OCI-M2 (cell line): ENCODE data around the gene THAP6.
"Not testable (repeated sequence)": the region's sequence is repeated elsewhere in the genome, so short reads cannot be mapped to it uniquely, and the experiment has no call there.

Experiments used
- DNase-seq: peaks from one replicate; lab custom pipeline; 2025; ENCODE audit not compliant: unreplicated experiment; lab: John Stamatoyannopoulos, UW

Gene THAP6

DNA sequence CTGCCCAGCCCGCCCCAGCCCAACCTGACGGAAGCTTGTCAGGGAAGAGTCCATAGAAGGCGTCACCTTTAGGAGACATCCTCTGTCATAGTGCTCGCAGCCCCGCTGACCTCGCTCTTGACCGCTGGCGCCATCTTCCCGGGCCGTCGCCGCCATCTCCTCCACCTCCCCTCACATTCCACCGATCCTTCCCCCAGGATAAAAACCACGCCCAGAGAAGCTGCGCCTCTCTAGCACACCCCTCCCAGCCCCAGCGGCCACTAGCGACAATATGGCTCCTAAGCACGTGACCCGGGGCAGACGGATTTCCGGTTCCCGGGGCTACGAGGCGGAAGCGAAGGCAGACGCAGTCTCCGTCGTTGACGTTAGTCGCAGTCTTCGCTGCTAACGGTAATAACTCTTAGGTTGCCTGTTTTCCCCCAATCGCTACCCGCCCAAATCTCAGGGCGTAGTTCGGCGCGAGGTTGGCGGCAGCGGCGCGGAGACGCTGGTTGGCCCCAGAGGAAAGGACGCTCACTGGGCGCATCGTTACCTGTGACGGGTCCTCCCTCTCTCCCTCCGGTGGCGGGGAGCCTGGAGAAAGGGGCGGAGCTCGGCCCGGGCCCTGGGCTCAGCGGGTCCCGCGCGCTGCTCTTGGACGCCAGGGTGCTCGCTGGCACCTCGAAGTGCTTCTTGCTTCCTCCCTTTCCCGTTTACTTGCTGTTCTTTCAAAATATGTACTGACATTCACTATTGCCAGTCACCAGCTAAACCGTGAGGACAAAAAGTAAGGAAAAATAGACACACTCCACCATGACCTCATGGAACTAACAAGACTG, at the start of gene THAP6, which contains the start of gene RCHY1:
Gene THAP6, plus strand, starts transcription at position 343 of the 818 bp plus-strand sequence. CDS start 980 bp downstream, outside the sequence.
Gene RCHY1, minus strand, starts transcription at position 273 of the 818 bp plus-strand sequence. Its CDS starts 117 bp downstream, at position 156.
- peak; percentile 54 for DNase-seq

GRCh38 chr4:75469896-75470295, 44.4 kb upstream of the THAP6 start:
- DNase-seq: no peak

DNA sequence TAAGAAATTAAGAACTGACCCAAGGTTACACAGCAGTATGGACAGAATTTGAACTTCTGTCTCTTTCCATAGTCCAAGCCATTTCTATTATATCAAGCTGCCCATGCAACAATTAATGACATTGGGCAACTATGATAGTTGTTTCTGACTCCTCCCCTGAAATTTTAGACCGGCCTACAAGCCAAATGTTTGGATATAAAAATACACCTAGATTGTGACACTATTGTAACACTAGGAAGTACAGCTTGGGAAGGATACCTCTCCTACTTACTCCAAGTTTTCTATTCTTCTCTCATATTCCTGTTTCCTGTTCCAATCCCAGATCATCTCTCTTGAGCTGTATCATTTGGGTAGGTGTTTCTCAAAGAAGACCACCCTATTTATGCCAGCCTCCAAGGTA, 43.5 kb upstream of the THAP6 start:
- DNase-seq: no peak

DNA sequence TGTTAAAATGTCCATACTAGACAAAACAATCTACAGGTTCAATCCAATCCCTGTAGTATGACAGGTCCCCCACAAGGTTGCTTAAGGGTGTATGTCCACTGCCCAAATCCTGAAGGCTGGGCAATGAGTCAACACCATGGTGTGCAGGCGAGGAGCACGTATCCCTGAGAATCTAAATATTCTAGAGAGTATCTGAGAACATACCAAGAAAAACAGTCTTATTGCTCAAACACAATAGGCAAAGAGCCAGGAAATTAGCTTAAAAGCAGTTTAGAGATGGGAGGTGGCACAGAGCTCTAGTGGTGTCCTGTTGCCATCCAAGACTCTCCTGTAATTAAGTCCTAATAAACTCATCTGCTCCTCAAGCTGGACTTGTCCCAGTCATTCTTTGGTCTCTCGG, 37.1 kb upstream of the THAP6 start:
- no peak for DNase-seq

- no peak for DNase-seq
Measured at GRCh38 chr4:75484190-75484589, 30.1 kb upstream of the THAP6 start.

DNA sequence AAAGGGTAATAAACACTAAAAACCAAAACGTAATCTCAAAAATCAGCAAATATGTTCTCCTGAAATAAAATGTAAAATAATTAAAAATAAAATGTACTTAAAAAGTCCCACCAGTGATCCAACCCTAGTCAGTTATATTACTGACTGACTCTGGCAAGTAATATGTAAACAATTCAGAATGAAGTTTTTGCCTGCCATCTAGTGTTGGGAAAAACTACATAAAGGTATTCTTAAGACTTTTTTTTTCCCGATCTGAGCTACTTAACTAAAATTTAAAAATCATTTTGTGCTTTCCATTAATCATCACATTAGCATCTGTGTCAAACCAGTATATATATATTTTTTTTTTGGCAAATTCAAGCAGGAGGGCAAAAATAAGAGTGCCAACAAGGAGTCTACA, 24.1 kb upstream of the THAP6 start:
- DNase-seq: no peak

DNA sequence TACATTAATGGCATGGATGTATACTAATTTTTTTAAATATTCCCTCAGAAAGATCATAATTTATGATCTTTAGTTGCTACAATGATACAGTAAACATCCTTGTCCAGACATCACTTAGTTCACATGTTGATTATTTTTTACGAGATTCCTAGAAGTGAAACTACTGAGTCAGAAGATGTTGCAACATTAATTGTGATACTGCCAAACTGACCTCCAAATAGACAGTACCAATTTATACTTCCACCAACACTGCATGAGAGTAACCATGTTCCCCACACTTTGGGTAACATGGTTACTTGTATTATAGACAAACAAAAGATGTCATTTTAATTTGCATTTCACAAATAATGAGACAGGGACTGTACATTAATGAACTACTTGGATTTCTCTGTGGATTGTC, 19.7 kb upstream of the THAP6 start:
- DNase-seq: no peak

- DNase-seq: no peak
Measured at GRCh38 chr4:75495476-75495875, 18.8 kb upstream of the THAP6 start.

DNA sequence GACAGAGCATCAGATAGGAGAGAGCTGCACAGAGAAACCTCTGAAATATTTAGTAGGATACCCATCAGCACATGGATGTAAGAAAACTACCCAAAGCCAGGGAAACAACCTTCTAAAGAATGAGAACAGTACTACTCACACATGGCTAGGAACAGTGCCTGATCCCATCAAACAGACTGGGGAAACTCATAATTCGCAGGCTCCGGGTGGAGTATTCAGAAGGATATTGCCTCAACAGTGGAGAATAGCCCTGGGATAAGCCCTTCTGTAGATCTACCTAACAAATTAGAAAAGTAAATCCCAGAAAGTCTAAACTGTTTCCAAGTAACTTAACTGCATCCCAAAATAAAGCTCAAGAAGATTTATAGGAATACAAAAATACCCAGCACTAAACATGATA, 17.9 kb upstream of the THAP6 start:
- DNase-seq: no peak

GRCh38 chr4:75497133-75497532, 17.1 kb upstream of the THAP6 start:
- DNase-seq: no peak

GRCh38 chr4:75498041-75498440, 16.2 kb upstream of the THAP6 start:
- DNase-seq: no peak

- DNase-seq: no peak
Measured at GRCh38 chr4:75499900-75500299, 14.4 kb upstream of the THAP6 start.

DNA sequence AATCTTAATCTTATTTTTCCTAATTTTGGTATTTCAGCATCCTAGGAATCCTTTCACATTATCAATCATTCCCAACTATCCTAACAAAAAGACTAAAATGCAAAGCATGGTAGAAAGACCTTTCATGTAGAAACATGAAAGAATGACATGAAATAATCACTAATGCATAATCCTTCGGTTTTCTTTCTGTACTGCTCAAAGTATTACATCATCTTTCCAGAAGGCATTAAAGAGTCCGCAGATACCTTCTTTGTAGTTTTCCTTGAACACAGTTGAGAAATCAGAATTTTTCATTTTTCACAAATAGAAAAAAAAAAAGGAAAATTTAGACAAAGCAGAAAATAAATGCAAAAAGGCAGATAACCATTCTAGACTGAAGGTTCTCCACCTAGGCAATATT, 11.6 kb upstream of the THAP6 start:
- DNase-seq: no peak

DNA sequence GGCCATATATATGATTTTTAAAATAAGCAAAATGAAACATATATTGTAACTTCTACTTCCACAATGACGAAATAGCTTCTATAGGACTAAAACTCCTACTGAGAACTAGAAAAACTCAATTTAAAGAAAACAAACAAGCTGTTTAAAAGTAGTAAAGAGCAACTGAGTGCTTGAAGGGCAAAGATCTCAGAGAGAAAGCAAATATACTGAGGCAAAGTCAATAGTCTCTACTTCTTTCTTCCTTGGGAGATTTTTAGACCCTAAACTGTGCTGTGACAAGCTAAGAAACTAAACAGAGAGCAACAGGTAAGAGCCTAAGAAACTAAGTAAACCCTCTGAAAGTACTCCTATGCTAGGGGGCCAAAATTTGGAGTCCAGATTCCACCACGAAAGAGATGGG, 8.6 kb upstream of the THAP6 start:
- no peak for DNase-seq

GRCh38 chr4:75509592-75509991, 4.7 kb upstream of the THAP6 start:
- DNase-seq: not testable (repeated sequence)

DNA sequence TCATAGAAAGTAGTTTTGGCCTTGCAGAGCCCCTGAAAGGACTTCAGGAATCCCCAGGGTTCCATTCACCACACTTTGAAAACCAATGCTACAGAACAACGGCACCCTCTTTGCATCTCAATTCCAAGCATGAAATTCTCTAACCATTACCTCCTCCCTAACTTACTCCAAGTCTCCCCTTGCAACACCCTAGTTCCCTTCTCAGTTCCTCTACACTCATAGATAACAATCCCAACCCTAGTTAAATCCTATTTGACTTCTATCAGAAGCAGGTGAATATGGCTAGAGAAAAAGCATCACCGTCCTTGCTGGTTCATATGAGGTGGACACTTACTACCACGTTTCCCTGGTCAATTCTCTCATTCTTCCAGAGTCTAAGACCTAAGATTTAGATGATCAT, 2.4 kb upstream of the THAP6 start:
- DNase-seq: no peak

DNA sequence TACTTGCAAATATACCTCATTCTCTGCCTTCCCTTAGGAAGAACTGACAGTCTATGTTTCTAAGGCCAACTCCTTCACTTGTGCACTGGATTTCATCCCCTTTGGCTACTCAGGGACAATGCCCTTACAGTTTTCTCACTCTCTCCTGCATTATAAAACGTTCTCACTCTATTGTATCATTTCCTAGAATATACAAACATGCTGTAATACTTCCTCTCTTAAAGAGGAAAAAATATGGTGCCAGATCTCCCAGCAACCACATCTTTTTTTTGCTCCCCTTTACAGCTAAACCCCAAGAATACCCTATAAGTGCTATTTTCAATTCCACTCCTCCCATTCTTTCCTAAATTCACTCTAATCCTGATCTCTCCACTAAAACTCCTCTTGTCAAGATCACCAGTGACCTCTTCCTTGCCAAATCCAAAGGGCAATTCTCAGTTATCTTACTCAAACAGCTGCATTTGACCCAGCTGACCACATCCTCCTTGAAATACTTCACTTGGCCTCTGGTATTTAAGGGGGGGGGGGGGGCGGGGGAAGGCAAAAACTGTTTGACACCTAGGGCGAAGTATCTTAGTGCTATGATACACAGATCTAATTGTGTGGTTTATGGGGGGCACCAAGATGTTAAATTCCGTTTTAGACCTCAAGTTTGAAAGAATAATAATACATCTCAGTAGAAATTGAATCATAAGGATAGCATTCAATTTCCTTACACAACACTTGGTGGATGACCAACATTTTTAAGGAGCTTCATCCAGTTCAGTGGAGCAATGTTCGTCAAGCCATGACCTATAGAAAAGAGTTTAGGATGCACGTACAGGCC, 1.7 kb upstream of the THAP6 start:
- DNase-seq: no peak

GRCh38 chr4:75513526-75514130, 645 bp upstream of the THAP6 start:
- no peak for DNase-seq

DNA sequence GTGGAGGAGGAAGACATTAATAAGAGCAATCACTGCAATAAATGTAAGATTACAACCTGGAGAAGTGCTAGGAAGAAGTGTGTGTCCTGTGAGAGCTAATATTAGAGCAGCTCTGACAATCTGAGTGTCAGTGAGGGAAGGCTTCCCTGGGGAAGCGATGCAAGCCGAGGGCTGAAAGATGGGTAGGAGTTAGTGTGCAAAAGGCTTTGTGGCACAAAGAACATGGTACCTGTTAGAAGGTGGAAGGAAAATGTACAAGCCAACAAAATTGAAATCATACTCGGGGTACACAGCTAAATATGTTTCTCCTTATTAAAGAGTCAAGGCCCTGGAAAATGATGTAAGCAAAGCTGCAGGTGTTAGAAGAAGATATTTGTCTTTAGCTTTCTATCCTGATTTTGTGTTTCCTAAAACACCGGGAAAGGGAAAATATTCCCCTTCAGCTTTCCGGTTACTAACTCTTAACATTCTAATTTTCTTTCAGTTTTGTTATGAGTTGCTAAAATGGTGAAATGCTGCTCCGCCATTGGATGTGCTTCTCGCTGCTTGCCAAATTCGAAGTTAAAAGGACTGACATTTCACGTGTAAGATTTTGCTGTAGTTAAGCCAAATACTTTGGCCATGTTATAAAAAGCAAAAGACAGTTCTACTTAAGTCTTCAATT, 808 bp downstream of the THAP6 start:
- no peak for DNase-seq

DNA sequence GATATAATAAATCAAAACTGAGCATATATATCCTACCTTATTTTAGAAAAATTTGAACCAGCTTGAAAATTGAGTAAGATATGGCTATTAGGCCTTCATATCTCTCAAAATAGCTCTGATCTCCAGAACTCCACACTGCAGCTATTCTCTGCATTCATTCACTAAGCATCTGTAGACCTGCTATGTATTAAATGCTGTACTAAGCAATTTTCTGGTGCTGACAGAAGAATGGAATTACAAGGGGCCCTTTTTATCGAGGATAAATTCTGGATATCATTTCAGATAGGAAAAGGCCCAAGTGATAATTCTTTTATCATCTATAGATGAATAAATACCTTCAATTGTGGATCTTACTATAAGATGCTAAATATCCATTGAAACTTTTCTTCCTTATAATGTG, 1.9 kb downstream of the THAP6 start:
- DNase-seq: no peak

DNA sequence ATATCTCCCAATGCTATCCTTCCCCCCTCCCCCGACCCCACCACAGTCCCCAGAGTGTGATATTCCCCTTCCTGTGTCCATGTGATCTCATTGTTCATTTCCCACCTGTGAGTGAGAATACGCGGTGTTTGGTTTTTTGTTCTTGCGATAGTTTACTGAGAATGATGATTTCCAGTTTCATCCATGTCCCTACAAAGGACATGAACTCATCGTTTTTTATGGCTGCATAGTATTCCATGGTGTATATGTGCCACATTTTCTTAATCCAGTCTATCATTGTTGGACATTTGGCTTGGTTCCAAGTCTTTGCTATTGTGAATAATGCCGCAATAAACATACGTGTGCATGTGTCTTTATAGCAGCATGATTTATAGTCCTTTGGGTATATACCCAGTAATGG, 5.2 kb downstream of the THAP6 start:
- DNase-seq: not testable (repeated sequence)
